Fibroblast of skin of back (primary cell): Measurements from ENCODE around the gene HSPH1.
A peak's percentile ranks its signal among the peaks of the same experiment; 100 is the strongest.

ENCODE experiments used
- DNase-seq: peaks from one replicate; pipeline ENCODE4 v3.0.0-alpha.2; 2013

The HSPH1 gene

DNA sequence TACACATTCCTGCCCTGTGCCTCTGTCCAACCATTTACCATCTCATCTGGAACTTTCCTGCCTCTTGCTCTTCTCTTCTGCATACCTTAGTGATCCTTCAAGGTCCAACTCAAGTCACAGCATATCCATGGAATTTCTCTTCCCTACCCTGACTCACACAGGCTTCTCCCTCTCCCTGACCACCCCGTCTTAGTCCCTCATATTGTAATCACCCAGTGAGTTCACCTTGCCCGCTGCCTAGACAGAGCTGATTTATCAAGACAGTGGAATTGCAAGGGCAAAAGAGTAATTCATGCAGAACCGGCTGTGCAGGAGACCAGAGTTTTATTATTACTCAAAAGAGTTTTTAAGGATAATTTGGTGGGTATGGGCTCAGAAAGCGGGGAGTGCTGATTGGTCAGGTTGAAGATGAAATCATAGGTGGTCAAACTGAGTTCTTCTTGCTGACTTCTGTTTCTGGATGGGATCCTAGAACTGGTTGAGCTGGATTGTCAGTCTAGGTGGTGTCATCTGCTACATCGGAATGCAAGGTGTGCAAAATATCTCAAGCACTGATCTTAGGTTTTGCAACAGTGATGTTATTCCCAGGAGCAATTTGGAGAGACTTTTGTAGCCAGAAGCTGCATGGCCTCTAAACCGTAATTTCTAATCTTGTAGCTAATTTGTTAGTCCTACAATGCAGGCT is 67.2 kb downstream of the HSPH1 start:
- no peak for DNase-seq

DNA sequence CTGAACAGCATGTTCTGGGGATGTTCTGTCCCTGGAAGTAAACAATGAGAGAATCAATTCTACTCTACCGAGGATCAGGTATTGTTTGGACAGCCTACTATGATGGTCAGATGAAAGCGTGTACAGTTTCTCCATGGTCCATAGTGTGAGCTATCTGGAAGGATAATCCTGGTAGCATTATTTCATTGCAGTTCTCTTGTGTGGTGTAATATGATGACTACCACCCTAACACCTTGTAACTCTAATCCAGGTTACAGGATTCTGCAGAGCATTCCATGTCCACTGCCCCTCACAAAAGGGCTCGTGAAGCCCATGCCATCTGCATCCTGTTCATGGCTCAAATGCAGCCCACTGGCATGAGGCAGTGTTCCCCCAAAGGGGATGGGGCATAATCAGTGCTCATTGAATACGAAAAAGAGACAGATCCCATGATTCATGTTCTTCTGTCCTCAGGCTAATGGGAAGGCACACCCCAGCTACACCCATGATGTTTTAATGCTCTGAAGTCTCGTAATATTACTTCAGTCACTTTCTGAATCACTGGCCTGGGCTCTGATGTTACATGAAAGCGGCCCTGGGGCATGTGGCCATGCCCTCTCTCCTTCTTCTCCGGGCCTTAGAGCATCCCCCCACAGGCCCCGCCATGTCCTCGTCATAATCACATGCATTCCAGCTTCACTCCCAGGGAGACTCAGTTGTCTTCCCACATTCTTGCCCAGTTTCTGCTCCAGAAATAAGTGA is 68.4 kb downstream of the HSPH1 start:
- DNase-seq = no peak

DNA sequence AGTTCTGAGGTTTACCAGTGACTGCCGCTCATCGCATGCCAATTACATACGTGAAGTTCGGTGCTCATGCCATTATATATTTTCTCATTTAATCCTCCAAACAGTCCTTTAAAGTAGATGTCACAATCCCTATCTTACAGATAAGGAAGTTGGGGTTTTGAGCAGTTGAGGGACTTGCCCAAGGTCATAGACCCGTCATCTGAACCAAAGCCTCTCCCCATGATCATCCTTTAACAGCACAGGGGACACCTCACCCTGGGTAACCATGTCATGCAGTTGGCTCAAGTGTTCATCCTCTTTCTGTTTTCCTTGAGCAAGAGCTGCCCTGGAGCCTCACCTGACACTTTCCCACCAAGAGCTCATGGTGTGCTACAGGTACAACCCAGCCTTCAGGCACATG is 69.1 kb downstream of the HSPH1 start:
- no peak for DNase-seq

DNA sequence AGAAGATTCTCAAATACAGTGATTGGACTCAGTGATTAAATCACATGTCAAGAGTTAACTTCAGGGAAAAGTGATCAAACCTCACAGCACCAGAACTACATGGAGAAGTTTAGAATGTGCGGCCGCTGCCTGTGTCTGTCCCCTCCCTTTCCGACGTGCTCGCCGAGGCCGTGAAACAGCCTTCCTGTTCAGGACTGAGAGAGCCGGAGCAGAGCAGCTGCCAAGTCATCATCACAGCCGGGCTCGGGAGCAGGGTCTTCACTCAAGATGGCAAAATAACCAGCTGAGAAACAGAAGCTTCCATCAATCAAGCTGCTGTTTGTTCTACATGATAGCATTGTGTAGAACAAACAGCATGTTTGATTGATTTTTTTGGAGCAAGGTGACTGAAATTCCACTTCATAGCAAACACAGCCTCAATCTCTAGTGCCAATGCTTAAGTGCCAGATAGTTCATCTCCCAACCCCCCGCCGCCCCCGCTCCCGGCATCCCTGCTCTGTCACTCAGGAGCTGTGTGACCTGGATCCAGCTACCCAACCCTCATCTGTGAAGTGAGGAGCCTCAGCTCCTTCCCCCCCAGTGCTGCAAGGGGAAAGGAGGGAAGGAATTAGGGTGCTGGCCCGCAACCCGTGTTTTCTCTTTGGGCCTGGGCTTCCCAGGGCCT is 70.6 kb downstream of the HSPH1 start:
- peak; percentile 27 for DNase-seq

DNA sequence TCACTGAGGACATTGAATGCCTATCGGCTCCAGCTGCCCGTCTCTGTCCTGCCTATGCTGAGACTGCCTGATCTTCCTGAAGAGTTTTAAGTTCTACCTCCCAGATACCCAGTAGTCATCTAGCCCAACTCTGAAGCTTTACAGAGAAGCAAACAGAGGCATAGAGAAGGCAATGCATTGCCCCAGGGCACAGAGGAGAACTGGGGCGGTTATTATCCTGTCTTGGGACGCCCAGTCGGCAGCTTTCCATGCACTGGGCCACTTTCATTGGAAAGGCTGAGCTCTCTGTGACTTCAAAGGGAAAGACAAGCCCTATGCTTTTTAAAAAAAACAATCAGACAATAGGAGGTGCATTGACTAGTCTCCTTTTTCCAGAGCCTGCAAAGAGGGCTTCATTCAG is 71.6 kb downstream of the HSPH1 start:
- no peak for DNase-seq

DNA sequence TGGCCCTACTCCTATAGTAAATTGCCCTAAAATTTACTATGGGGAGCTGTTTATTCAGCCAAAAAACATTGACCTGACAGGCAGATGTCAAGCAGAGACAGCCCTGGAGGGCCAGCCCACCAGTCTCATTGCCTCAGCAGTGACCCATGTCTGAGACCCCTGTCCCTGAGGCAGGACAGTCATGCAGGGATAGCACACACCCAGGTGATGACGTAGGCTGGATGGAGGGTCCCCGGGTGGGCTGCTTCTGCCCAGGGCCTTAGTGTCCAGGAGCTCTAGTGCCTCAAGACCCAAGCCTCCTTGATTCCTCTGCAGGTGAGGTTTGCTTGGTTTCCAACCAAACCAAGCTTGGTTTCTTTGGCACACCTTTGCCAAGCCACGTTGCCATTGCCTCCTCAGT is 72.1 kb downstream of the HSPH1 start:
- DNase-seq = no peak

DNA sequence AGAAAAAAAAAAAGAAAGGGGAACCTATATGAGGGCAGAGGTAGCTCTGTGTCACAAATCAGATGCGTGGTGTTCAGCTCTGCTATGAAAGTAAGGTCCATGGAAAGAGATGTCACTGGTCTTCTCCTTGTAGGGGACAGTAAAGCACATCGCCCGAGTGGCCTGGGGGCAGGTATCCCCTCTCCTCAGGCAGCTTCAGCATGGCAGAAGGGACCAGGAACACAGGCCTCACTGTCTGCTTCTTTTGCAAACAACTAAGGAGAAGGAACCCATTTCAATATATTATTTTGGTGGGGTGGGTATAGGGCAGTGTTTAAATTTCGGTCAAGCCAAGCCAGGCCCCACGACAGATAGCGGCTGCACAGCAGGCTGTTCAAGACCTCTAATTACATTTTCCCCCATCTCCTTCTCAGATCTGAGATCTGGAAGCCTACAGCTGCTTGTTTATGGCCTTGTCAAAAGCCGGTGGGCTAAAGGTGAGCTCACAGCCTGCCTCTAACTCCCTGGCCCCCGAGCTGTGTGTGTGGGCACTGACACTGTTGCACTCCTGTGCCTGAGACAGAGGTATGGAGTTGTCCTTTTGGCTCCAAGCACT is 72.8 kb downstream of the HSPH1 start:
- DNase-seq = no peak
